CD4-positive, alpha-beta T cell (primary cell): ENCODE results near the gene SLC35F1. TPM values are rescaled to one million over a fixed set of nuclear protein-coding genes. Genes with fewer than 3 reads are reported as not detected.

Source experiments
- ATAC-seq: fragments of 200-7000 bp; cut with Tn5 transposase; one replicate; pipeline ENCODE4 v1.10.0; 2022; ENCODE audit warnings: mild to moderate bottlenecking; ENCODE audit not compliant: poor library complexity
- CTCF ChIA-PET: fragments of 350-600 bp; sonication (Branson Sonifier 250); formaldehyde crosslinking; loops from one replicate; lab custom pipeline; 2021; ENCODE audit warnings: antibody characterized with exemption, inconsistent platforms; lab: Charles Lee
- POLR2A ChIA-PET: fragments of 350-600 bp; sonication (Branson Sonifier 250); formaldehyde crosslinking; loops from one replicate; lab custom pipeline; 2021; ENCODE audit warnings: antibody characterized with exemption, inconsistent platforms; lab: Charles Lee
- DNase-seq, 14 experiments: peaks; one replicate each; pipeline ENCODE4 v3.0.0-alpha.2; 2013 to 2020; ENCODE audit warnings: mixed read lengths in 2 of 14
- H3K27ac ChIP-seq, 2 donors: one replicate each; pipeline versions ENCODE4 v1.5.1 to v1.7.0; 2013; ENCODE audit warnings: low read length in 2 of 2, low read depth in 1 of 2, mild to moderate bottlenecking in 1 of 2
- H3K27me3 ChIP-seq, 2 experiments: 1 replicate in 1 of 2; 2 replicates in 1 of 2; pipeline versions ENCODE4 v1.6.1 to v1.7.0; 2013; ENCODE audit warnings: low read length in 2 of 2, control low read depth in 1 of 2, mild to moderate bottlenecking in 1 of 2, moderate library complexity in 1 of 2; ENCODE audit not compliant: insufficient read depth in 2 of 2, control insufficient read depth in 1 of 2
- H3K36me3 ChIP-seq: one replicate; pipeline ENCODE4 v1.6.1; 2013; ENCODE audit warnings: low read length, control low read depth; ENCODE audit not compliant: insufficient read depth
- H3K4me1 ChIP-seq: one replicate; pipeline ENCODE4 v1.6.1; 2013; ENCODE audit warnings: low read length, control low read depth; ENCODE audit not compliant: insufficient read depth
- H3K4me3 ChIP-seq: one replicate; pipeline ENCODE4 v1.5.1; 2013; ENCODE audit warnings: mild to moderate bottlenecking, low read length, moderate library complexity
- H3K9me3 ChIP-seq, 2 experiments: 1 replicate in 1 of 2; 2 replicates in 1 of 2; pipeline versions ENCODE4 v1.6.1 to v1.7.0; 2013; ENCODE audit warnings: low read length in 2 of 2, mild to moderate bottlenecking in 2 of 2, control low read depth in 1 of 2, moderate library complexity in 1 of 2; ENCODE audit not compliant: control insufficient read depth in 1 of 2, insufficient read depth in 1 of 2
- H3K27ac Mint-ChIP-seq: one replicate; pipeline ENCODE4 v1.8.0; 2020; ENCODE audit warnings: mixed read lengths
- H3K27me3 Mint-ChIP-seq: one replicate; pipeline ENCODE4 v1.8.0; 2021; ENCODE audit warnings: mixed read lengths
- H3K36me3 Mint-ChIP-seq: one replicate; pipeline ENCODE4 v1.8.0; 2021; ENCODE audit warnings: low read depth, mixed read lengths
- H3K4me1 Mint-ChIP-seq: one replicate; pipeline ENCODE4 v1.8.0; 2021; ENCODE audit warnings: low read depth, mixed read lengths
- H3K4me3 Mint-ChIP-seq: one replicate; pipeline ENCODE4 v1.8.0; 2020; ENCODE audit warnings: mild to moderate bottlenecking, mixed read lengths
- H3K9me3 Mint-ChIP-seq: one replicate; pipeline ENCODE4 v1.8.0; 2020; ENCODE audit warnings: mixed read lengths
- CTCF ChIP-seq: fragments of 200-600 bp; IDR thresholded peaks from one replicate; pipeline ENCODE4 v1.8.0; 2022; ENCODE audit warnings: antibody characterized with exemption, mild to moderate bottlenecking
- intact Hi-C, 2 experiments: fragments of 100-400 bp; cut with DNase I in 1 of 2; cut with micrococcal nuclease in 1 of 2; formaldehyde crosslinking; loops; one replicate each; pipeline versions ENCODE4 v1.15.1 to v1.9.0; 2023 to 2025; cut with DNase I, micrococcal nuclease
- total RNA-seq, 174 experiments: library from RNA in 2 of 174; stranded (reverse) in 2 of 174; gene quantifications; one replicate each; pipeline ENCODE4 v1.2.3 and lab custom pipeline; 2021 to 2026

The SLC35F1 gene
- total RNA-seq, 2 experiments from 2014 or later: not detected

GRCh38 chr6:118101831-118102345 is 194.8 kb downstream of the SLC35F1 start:
- H3K4me1 Mint-ChIP-seq: no peaks in the 10 kb centered on the region
- no peak overlapping the region for H3K27ac Mint-ChIP-seq
- Histone ChIP-seq H3K4me1 (no peaks in the 10 kb centered on the region), H3K27me3 (no peaks in the 10 kb centered on the region), H3K27ac (no peak overlapping the region), H3K36me3 (no peaks in the 10 kb centered on the region), H3K4me3 (no peak overlapping the region), H3K9me3 (peaks cover 0 to 7% of the 10 kb centered on the region in 2 experiments)
- H3K9me3 Mint-ChIP-seq: no peaks in the 10 kb centered on the region
- intact Hi-C loops: no loop called here
- TF ChIP-seq CTCF: no peak
- ChIA-PET CTCF (no interaction called here), POLR2A (no interaction called here)
- DNase-seq (no peak), ATAC-seq (no peak)
- no peak overlapping the region for H3K4me3 Mint-ChIP-seq
- H3K36me3 Mint-ChIP-seq: no peaks in the 10 kb centered on the region
- no peaks in the 10 kb centered on the region for H3K27me3 Mint-ChIP-seq

GRCh38 chr6:118102401-118102800 is 195.3 kb downstream of the SLC35F1 start:
- no peak overlapping the region for H3K4me3 ChIP-seq
- no peak overlapping the region for H3K4me3 Mint-ChIP-seq
- no peak for TF ChIP-seq CTCF
- CTCF ChIA-PET: no interaction called here
- POLR2A ChIA-PET: no interaction called here
- H3K27ac ChIP-seq: no peak overlapping the region
- no peak overlapping the region for H3K27ac Mint-ChIP-seq
- intact Hi-C loops: no loop called here
- H3K27me3 Mint-ChIP-seq: no peaks in the 10 kb centered on the region
- H3K4me1 Mint-ChIP-seq: no peaks in the 10 kb centered on the region
- ATAC-seq (no peak), DNase-seq (no peak)
- no peaks in the 10 kb centered on the region for H3K27me3 ChIP-seq
- peaks cover 0 to 7% of the 10 kb centered on the region in 2 experiments for H3K9me3 ChIP-seq
- H3K36me3 ChIP-seq: no peaks in the 10 kb centered on the region
- no peaks in the 10 kb centered on the region for H3K4me1 ChIP-seq
- no peaks in the 10 kb centered on the region for H3K9me3 Mint-ChIP-seq
- no peaks in the 10 kb centered on the region for H3K36me3 Mint-ChIP-seq

- ChIA-PET CTCF (no interaction called here), POLR2A (no interaction called here)
- Mint-ChIP-seq H3K27ac (no peak overlapping the region), H3K36me3 (no peaks in the 10 kb centered on the region), H3K4me3 (no peak overlapping the region), H3K9me3 (no peaks in the 10 kb centered on the region), H3K27me3 (no peaks in the 10 kb centered on the region), H3K4me1 (no peaks in the 10 kb centered on the region)
- H3K27me3 ChIP-seq: no peaks in the 10 kb centered on the region
- no peaks in the 10 kb centered on the region for H3K4me1 ChIP-seq
- TF ChIP-seq CTCF: no peak
- peaks cover 0 to 7% of the 10 kb centered on the region in 2 experiments for H3K9me3 ChIP-seq
- ATAC-seq: no peak
- H3K36me3 ChIP-seq: no peaks in the 10 kb centered on the region
- DNase-seq: no peak
- H3K27ac ChIP-seq: no peak overlapping the region
- intact Hi-C loops: no loop called here
- H3K4me3 ChIP-seq: no peak overlapping the region
Observed at GRCh38 chr6:118103381-118104146, 196.5 kb downstream of the SLC35F1 start.
